HUDEP-2 (cell line): ENCODE data around the gene ARG2.

Experiments used
- DNase-seq, 76 experiments: peaks; one replicate each; lab custom pipeline; 2025; ENCODE audit not compliant: unreplicated experiment in 76 of 76; lab: John Stamatoyannopoulos, UW

Gene ARG2

DNA sequence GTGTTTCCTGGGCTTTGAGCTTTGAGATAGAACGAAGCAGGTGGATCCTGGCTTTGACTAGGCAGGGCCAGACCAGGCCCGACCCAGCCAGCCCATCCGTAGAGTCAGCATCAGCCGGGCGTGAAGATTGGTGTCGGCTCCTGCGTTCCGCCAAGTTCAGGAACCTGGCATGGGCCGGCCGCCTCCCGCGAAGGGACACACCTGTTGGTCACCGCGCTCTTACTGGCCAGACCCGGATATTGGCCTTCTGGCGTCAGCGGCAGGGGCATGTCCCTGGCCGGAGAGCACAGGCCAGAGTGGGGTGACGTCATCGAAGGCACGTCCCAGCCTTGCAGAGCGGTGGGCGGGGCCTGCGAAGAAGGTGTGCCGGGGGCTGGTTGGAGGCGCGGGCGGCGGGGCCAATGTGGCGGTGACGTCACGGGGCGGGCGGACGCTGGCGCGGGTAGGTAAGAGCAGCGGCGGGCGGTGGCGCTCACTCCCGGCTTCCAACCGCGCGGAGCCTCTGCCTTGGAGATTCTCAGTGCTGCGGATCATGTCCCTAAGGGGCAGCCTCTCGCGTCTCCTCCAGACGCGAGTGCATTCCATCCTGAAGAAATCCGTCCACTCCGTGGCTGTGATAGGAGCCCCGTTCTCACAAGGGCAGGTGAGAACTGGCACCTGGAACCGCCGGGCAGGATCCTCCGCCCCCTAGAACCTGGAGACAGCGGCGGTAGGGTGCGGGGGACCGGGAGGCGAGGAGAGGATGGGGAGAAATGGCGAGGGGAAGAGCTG lies at the start of gene ARG2:
Gene ARG2, plus strand, starts transcription at position 475 of the 771 bp plus-strand sequence. Its CDS starts 58 bp downstream, at position 533.
- DNase-seq, result peak; percentile 36 to 98 (median 94)

DNA sequence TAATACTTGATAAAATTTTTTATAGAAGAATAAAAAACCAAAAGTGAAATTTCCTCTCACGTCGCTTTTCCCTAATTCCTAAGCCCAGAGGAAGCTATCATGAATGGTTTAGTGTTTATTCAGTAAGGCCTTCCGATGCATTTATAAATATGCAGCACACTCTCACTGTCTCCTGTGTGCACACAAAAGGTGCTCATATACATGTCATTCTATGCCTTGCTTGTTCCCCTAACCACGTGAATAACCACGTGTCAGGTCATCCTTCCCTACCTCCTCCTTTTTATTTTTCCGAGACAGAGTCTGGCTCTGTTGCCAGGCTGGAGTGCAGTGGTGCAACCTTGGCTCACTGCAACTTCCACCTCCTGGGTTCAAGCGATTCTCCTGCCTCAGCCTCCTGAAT lies 49.3 kb upstream of the ARG2 start:
- no peak for DNase-seq

DNA sequence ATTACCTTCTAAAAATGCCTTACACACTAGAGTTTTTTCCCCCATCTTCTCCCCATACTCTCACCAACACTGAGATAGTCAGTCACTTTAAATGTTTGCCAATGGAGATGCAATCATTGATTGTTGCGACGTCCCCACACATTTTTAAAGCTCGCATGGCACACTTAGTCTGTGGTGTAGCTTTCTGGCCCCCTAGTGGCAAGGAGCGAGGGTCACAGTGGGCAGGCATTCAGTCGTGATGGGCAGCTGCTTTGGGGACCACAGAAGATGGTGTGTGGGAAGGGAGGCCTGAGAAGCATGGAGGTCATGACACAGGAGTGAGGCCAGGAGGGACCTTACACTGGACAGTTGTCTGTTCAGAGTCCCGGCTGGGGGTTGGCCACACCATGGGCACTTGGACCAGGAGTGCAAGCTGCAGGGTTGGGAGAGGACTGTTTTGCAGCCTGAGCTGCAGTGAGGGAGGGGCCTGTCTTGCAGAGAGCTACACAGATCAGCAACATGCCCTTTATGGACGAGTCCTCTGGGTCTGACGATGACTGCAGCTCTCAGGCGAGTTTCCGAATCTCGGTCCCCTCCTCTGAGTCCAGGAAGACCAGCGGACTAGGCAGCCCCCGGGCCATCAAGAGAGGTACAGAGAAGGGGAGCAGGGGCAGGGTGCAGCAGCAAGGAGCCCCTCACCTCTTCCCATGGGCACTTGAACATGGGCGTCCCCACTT lies 48.3 kb upstream of the ARG2 start:
- peak in 59 of 76 experiments; percentile 5 to 71 (median 35) for DNase-seq

GRCh38 chr14:67571991-67572323 lies 47.8 kb upstream of the ARG2 start:
- no peak for DNase-seq

DNA sequence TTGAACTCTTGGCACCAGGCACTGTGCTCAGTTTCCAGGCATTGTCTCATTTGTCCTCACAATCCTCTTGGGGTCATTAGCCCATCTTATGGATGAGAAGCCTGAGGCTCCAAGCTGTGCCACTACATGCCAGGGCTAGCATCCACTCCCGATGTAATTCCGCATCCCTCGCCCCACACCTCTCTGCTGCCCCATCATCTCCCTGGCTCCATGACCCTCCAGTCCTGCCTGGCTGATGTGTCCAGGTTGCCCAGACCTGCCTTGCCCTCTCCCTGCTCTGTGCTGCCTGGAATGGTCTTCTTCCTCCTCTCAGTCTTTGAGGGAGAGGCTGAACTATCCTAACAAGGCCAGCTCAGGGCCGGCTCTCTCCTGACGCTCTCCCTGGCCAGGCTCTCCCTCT lies 47.1 kb upstream of the ARG2 start:
- DNase-seq, result no peak

DNA sequence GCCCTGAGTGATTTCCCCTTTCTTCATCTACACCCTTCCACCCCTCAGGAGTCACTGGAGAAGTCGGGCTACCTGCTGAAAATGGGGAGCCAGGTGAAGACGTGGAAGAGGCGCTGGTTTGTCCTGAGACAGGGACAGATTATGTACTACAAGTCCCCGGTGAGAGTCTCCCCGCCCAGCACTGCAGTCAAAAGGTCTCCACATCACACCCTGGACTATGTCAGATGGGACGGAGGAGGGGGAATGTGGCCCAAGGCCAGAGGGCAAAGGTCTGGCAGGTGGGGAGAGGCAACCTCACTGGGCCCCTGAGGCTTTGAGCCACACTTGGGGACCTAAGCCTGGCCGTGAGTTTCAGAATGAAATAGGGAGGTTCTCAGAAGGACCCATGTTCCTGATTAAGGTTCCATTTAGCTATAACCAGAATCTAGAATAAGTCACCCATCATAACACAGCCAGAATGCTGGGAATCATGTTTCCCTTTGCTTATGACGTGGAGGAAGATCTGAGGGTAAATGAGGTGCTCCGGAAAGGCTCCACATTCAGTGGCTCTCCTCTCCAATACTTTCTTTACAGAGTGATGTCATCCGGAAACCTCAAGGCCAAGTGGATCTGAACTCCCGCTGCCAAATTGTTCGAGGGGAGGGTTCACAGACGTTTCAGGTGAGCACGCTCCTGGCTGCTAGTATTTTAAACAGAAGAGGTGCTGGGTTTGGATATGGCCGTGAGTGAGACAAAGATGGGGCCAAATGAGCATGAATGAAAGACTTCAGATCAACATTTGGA lies 46.3 kb upstream of the ARG2 start:
- no peak for DNase-seq

DNA sequence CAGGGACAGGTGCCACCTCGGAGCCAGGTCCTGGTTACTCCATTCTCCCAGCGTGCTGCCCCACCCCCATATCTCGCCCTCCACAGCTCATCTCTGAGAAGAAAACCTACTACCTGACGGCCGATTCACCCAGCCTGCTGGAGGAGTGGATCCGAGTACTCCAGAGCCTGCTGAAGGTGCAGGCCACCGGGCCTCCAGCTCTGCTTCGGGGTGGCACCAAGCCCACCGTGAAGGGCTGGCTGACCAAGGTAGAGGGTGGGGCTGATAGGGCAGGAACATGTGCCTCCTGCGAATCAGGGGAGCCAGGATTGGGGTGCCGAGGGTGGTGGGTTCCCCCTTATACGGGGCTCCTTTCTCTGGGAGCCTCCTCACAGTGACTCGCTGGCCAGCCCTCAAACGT lies 45.6 kb upstream of the ARG2 start:
- no peak for DNase-seq

GRCh38 chr14:67574806-67575205 lies 44.9 kb upstream of the ARG2 start:
- DNase-seq, result no peak

- no peak for DNase-seq
Measured at GRCh38 chr14:67575684-67576083, 44.0 kb upstream of the ARG2 start.

DNA sequence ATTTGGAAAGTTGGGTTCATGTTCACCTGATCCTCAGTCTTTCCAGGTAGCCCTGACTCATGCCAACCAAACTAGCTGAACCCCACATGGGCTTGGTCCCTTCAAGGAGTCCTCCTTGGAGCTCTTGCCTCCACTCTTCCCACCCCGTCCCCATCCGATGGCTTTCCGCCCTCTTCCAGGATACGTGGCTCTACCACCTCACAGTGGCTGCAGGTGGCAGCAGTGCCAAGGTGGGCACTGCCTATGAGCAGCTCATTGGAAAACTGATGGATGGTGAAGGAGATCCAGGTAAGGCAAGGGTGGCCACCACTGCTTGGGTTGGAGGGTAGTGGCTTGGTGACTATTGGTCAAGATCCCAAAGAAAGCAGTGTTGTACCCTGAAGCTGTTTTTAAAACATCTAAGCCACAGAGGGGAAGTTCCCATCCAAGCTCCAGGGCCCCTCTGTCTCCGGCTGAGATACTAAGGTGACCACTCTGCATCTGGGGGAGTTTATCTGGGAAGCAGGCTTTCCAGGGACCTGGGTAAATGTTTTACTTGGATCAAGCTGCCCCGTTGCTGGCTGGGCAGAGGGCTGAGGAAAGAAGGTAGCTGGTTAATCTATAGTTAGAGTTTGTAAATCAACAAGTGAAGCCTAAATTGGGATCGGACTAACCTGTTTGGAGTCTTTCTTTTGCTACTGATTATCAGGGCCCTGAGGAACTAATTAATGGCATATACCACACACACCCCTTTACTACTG lies 43.3 kb upstream of the ARG2 start:
- DNase-seq, result no peak

GRCh38 chr14:67577181-67577808 lies 42.4 kb upstream of the ARG2 start:
- DNase-seq, result no peak

DNA sequence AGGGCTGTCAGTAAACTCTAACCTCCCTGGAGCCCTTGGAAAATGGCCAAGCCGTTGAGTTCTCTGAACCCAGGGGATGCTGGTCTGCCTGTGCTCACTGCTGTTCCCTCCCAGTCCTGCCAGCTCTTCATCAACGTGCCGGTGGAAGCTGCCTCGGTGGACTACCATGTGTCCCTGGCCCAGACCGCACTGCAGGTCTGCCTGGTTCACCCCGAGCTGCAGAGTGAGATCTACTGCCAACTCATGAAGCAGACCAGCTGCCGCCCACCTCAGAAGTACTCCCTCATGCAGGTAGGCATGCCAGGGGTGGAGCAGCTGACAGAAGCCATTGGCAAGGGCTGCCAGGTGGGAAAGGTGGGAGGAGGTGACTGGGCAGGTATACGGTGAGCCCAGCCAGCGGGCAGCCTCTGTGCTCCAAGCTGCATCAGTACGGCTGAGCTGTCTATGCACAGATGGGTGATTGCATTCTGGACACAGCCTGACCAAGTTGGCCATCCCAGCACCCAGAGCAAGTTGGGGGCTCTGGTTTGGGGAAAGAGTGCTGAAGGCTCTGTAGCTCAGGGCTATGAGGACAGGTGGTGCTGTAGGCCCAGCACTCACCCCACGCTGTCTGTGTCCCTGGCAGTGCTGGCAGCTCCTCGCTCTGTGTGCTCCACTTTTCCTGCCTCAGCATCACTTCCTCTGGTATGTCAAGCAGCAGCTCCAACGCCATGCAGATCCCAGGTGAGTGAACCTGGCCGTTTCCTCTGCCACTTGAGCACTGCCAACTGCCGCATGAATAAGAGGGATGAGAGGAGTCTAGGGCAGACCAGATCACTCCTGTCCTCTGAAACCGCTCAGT lies 41.6 kb upstream of the ARG2 start:
- peak in 2 of 76 experiments; percentile 1 to 28 for DNase-seq

GRCh38 chr14:67579040-67579439 lies 40.7 kb upstream of the ARG2 start:
- no peak for DNase-seq

GRCh38 chr14:67579636-67580035 lies 40.1 kb upstream of the ARG2 start:
- DNase-seq, result no peak

DNA sequence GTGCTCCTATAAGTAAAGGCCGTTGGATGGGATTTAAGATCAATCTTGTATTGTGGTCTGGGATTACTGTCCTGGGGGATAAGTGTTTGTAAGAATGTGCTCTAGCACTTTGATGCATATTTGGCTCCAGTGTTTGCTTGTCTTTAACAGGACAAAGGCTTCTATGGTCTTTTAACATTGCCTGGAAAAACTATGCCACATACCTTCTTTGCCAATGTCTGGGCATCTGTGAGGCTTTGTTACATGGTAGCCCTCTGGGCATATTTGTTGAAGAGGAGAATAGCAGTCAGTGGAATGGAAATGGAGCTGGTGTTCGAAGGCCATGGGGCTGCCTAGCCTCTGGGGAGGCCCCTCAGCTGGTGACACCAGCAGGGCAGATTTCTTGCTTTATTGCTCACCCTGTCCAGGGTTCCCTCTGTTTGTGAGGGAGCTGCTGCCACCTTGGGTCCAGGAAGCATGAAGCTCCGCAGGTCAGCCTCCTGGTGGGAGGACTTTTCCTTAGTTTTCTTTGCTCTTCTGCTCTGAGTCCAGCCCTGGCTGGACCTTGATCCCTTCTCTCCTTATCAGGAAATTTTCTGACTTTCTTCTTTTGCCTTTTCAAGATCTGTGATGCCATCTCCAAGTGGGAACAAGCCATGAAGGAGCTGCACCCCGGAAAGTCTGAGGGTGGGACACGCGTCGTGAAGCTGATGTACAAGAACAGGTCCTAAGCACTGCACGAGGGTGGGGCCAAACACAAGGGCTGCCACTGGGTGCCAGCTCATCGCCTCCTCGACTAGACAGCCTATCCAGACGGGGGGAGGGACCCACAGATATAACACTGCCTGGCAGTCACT lies 39.2 kb upstream of the ARG2 start:
- peak in 8 of 76 experiments; percentile 1 to 31 (median 10) for DNase-seq

DNA sequence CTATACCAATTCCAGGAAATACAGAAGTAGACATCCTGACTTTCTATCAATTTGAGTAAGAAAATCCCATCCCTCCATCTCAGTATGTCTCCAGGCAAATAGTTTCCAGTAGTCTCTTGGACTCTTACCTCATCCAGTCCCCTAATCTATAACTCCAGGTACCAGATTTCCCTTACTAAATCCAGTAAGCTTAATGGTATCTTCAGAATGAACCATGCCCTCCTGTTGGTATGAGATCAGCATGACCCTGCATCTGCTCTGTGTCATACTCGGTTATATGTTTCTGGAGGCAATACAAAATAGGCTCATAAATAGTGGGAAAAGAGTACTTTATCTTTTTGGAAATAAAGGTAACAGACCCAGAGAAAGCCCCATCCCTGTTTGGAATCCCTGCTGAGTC lies 38.1 kb upstream of the ARG2 start:
- no peak for DNase-seq

- DNase-seq, result no peak
Measured at GRCh38 chr14:67582061-67582460, 37.7 kb upstream of the ARG2 start.
